Heart right ventricle (tissue), 16 donors: ENCODE data around the gene GLYR1. TPM values are rescaled to one million over a fixed set of nuclear protein-coding genes. Genes with fewer than 3 reads are reported as not detected.

ENCODE experiments used
- ATAC-seq, 8 donors: fragments of 200-7000 bp; cut with Tn5 transposase; one replicate each; pipeline ENCODE4 v1.9.1; 2020; ENCODE audit warnings: mild to moderate bottlenecking in 8 of 8, moderate library complexity in 8 of 8, moderate number of reproducible peaks in 1 of 8
- DNase-seq, 2 donors: peaks; one replicate each; pipeline ENCODE4 v3.0.0-alpha.2; 2020
- H3K27ac ChIP-seq, 10 donors: fragments of 200-600 bp; sonication (generic) in 2 of 10; one replicate each; pipeline versions ENCODE4 v1.5.0 to v1.8.0; 2020 to 2022; ENCODE audit warnings: mild to moderate bottlenecking in 3 of 10
- H3K27me3 ChIP-seq, 7 donors: fragments of 200-600 bp; one replicate each; pipeline ENCODE4 v1.8.0; 2021 to 2022; ENCODE audit warnings: mild to moderate bottlenecking in 2 of 7
- H3K36me3 ChIP-seq, 9 donors: fragments of 200-600 bp; sonication (generic) in 1 of 9; one replicate each; pipeline versions ENCODE4 v1.5.0 to v1.8.0; 2020 to 2022; ENCODE audit warnings: mild to moderate bottlenecking in 2 of 9
- H3K4me1 ChIP-seq, 9 donors: fragments of 200-600 bp; sonication (generic) in 1 of 9; one replicate each; pipeline versions ENCODE4 v1.5.0 to v1.8.0; 2020 to 2022; ENCODE audit warnings: mild to moderate bottlenecking in 4 of 9
- H3K4me3 ChIP-seq, 10 donors: fragments of 200-600 bp; sonication (generic) in 2 of 10; one replicate each; pipeline versions ENCODE4 v1.5.0 to v1.8.0; 2020 to 2022; ENCODE audit warnings: mild to moderate bottlenecking in 7 of 10, moderate library complexity in 2 of 10
- H3K9me3 ChIP-seq, 11 donors: fragments of 200-600 bp in 10 of 11; sonication (generic) in 2 of 11; one replicate each; pipeline versions ENCODE4 v1.5.0 to v1.8.0; 2013 to 2022; ENCODE audit warnings: mild to moderate bottlenecking in 2 of 11, control low read depth in 1 of 11, moderate library complexity in 1 of 11
- CTCF ChIP-seq, 9 donors: fragments of 200-600 bp; sonication (generic) in 2 of 9; IDR thresholded peaks; one replicate each; pipeline versions ENCODE4 v1.5.0 to v1.8.0; 2021 to 2022; ENCODE audit warnings: antibody characterized with exemption in 9 of 9, mild to moderate bottlenecking in 5 of 9, moderate library complexity in 1 of 9
- WGBS, 2 donors: extraction: QIAGEN DNeasy Blood & Tissue Kit; methylation state at CpG; one replicate each; pipeline ENCODE4 v1.1.7; 2013; ENCODE audit warnings: inconsistent platforms in 1 of 2; 5-methylcytosine and 5-hydroxymethylcytosine counted together
- intact Hi-C, 10 donors: fragments of 100-400 bp; cut with DNase I; formaldehyde crosslinking; loops; one replicate each; pipeline versions ENCODE4 v1.11.1 to v1.14.2; 2022
- polyA plus RNA-seq, 2 donors: library from polyadenylated mRNA; stranded (reverse); fragments of 200-250 nt; gene quantifications; one replicate each; pipeline ENCODE4 v1.2.3, GENCODE V29; 2013
- total RNA-seq, 10 donors: library from RNA; stranded (reverse); fragmentation: NEBNext Ultra II Directional in 3 of 10; extraction: Animal tissue kit (Norgen Biotek cat#: 25700) in 3 of 10; gene quantifications; one replicate each; pipeline versions ENCODE4 v1.2.1 to v1.2.4, GENCODE V29; 2021 to 2023
- donor health status: Arrhythmogenic right ventricular cardiomyopathy.
- donor health status: ischemic (EF 13 %, LVEDD 7.1; RV severe dilation, severe dysfunction).
- donor health status: healthy with polysubstance abuse.
- donor health status: DM: no; HTN: yes; CAD: no.
- donor health status: DM: no; HTN: no; CAD: no.
- donor health status: ischemic (EF 25% LVEDD 6.9; RV normal size, moderate dysfunction).
- donor health status: ischemic (EF 25% LVEDD 5.7; RV mildly dilated, moderate dysfunction).
- donor health status: healthy.
- donor health status: DM: yes; HTN: yes; CAD: no.
- donor health status: Ischemic cardiomyopathy.
- donor health status: ischemic (EF 35%, LVEDD 5.7; RV mildly dilated, moderate dysfunction).
- donor health status: nonischemic (EF 11% LVEDD 7.7; RV severe dilation, severe dysfunction).
- donor health status: DM: yes; HTN: yes; CAD: no.
- donor health status: PGD.
- donor health status: ischemic (EF 29% LVEDD 5.4; RV normal size, mild dysfunction).
- donor health status: nonischemic (EF 23%, LVEDD 6.1; RV moderate dilation, normal function).

The GLYR1 gene
- total and polyA plus RNA-seq, 12 donors, result 36.5 to 105 (median 73.3) TPM

- DNase-seq (peak; percentile 61 to 69), ATAC-seq (peak in 4 of 8 donors; percentile 5 to 36 (median 14))
- no peak for TF ChIP-seq CTCF (IDR thresholded peaks at IDR 0.05)
- intact Hi-C loops, result loop anchor here in 5 of 10 donors (5.0 to 10.0 kb wide), 4 partner anchors 33 to 157 kb away; partner anchors contain the start of genes ZNF500 (in 3 of the 5), GLYR1 (in 2 of the 5), UBN1 (in 2 of the 5) and SEC14L5 (in 1 of the 5)
- H3K9me3 ChIP-seq, result no peaks in the 10 kb centered on the region
- H3K27ac ChIP-seq, result peak overlapping the region in 8 of 10 donors; percentile 29 to 96 (median 74)
- peak overlapping the region in 4 of 10 donors; percentile 74 to 95 (median 89) for H3K4me3 ChIP-seq
- H3K27me3 ChIP-seq, result no peaks in the 10 kb centered on the region
- peaks cover 0 to 47% (median 29%) of the 10 kb centered on the region in 9 donors for H3K4me1 ChIP-seq
- 62 to 65% methylated on average over 17 of the region's 17 CpGs for WGBS, 2 donors
- H3K36me3 ChIP-seq, result peaks cover 0 to 61% (median 29%) of the 10 kb centered on the region in 9 donors
These were observed 46.6 kb downstream of the GLYR1 start for GRCh38 chr16:4800290-4801041.

GRCh38 chr16:4799171-4799855 lies 47.8 kb downstream of the GLYR1 start:
- Histone ChIP-seq H3K36me3 (peaks cover 0 to 50% (median 21%) of the 10 kb centered on the region in 9 donors), H3K4me3 (no peak overlapping the region), H3K27ac (no peak overlapping the region), H3K9me3 (no peaks in the 10 kb centered on the region), H3K4me1 (peaks cover 0 to 36% (median 29%) of the 10 kb centered on the region in 9 donors), H3K27me3 (no peaks in the 10 kb centered on the region)
- DNase-seq (no peak), ATAC-seq (no peak)
- intact Hi-C loops, result loop anchor here in 1 of 10 donors (5.0 kb wide), 1 partner anchor 62 kb away; no protein-coding TSS in a partner anchor
- 92 to 96% methylated on average over 19 of the region's 19 CpGs for WGBS, 2 donors
- no peak for TF ChIP-seq CTCF (IDR thresholded peaks at IDR 0.05)

GRCh38 chr16:4798456-4798855 lies 48.6 kb downstream of the GLYR1 start:
- no peaks in the 10 kb centered on the region for H3K9me3 ChIP-seq
- no peak overlapping the region for H3K27ac ChIP-seq
- no peak overlapping the region for H3K4me3 ChIP-seq
- intact Hi-C loops, result loop anchor here in 1 of 10 donors (5.0 kb wide), 1 partner anchor 61 kb away; no protein-coding TSS in a partner anchor
- H3K27me3 ChIP-seq, result no peaks in the 10 kb centered on the region
- ATAC-seq (no peak), DNase-seq (no peak)
- 95% methylated on average over 16 of the region's 16 CpGs for WGBS, 2 donors
- peaks cover 0 to 44% (median 19%) of the 10 kb centered on the region in 9 donors for H3K36me3 ChIP-seq
- TF ChIP-seq CTCF (IDR thresholded peaks at IDR 0.05), result no peak
- H3K4me1 ChIP-seq, result peaks cover 0 to 28% (median 26%) of the 10 kb centered on the region in 9 donors

GRCh38 chr16:4797805-4798252 lies 49.3 kb downstream of the GLYR1 start:
- H3K27me3 ChIP-seq, result no peaks in the 10 kb centered on the region
- H3K36me3 ChIP-seq, result peaks cover 0 to 44% (median 19%) of the 10 kb centered on the region in 9 donors
- no peaks in the 10 kb centered on the region for H3K9me3 ChIP-seq
- 94 to 95% methylated on average over 22 of the region's 22 CpGs for WGBS, 2 donors
- H3K4me1 ChIP-seq, result peaks cover 0 to 22% (median 20%) of the 10 kb centered on the region in 9 donors
- H3K4me3 ChIP-seq, result no peak overlapping the region
- H3K27ac ChIP-seq, result no peak overlapping the region
- intact Hi-C loops, result loop anchor here in 1 of 10 donors (5.0 kb wide), 1 partner anchor 61 kb away; no protein-coding TSS in a partner anchor
- DNase-seq, result no peak
- TF ChIP-seq CTCF (IDR thresholded peaks at IDR 0.05), result no peak
- no peak for ATAC-seq
